IgD-negative memory B cell (primary cell): ENCODE data around the gene DAZAP1. TPM values are rescaled to one million over a fixed set of nuclear protein-coding genes. Genes with fewer than 3 reads are reported as not detected.
A peak's percentile ranks its signal among the peaks of the same experiment; 100 is the strongest.

Experiments
- H3K27ac Mint-ChIP-seq, 3 donors: one replicate each; pipeline ENCODE4 v1.8.0; 2020 to 2022; ENCODE audit warnings: mild to moderate bottlenecking in 3 of 3, mixed read lengths in 3 of 3, moderate library complexity in 1 of 3
- H3K27me3 Mint-ChIP-seq: one replicate; pipeline ENCODE4 v1.8.0; 2021; ENCODE audit warnings: mixed read lengths
- H3K36me3 Mint-ChIP-seq: one replicate; pipeline ENCODE4 v1.8.0; 2020; ENCODE audit warnings: mild to moderate bottlenecking, mixed read lengths
- H3K4me1 Mint-ChIP-seq, 3 donors: one replicate each; pipeline ENCODE4 v1.8.0; 2020 to 2022; ENCODE audit warnings: mixed read lengths in 3 of 3, mild to moderate bottlenecking in 1 of 3
- H3K4me3 Mint-ChIP-seq, 4 donors: one replicate each; pipeline ENCODE4 v1.8.0; 2020 to 2022; ENCODE audit warnings: mild to moderate bottlenecking in 4 of 4, mixed read lengths in 4 of 4, moderate library complexity in 3 of 4
- H3K9me3 Mint-ChIP-seq, 3 donors: one replicate each; pipeline ENCODE4 v1.8.0; 2020 to 2021; ENCODE audit warnings: mixed read lengths in 3 of 3, mild to moderate bottlenecking in 1 of 3
- polyA plus RNA-seq: library from polyadenylated mRNA; unstranded; fragments of 300-500 nt; fragmentation: Illumina TruSeq; gene quantifications from one replicate; pipeline ENCODE4 v1.2.3, GENCODE V29; 2021

The DAZAP1 gene
- polyA plus RNA-seq, 1 donor from 2014 or later, result 7.2 TPM

GRCh38 chr19:1453525-1454364 lies 46.4 kb downstream of the DAZAP1 start:
- Mint-ChIP-seq H3K9me3 (no peaks in the 10 kb centered on the region), H3K4me3 (peak overlapping the region in 3 of 4 donors; percentile 9 to 25 (median 23)), H3K36me3 (no peaks in the 10 kb centered on the region), H3K4me1 (peaks cover 9 to 17% (median 17%) of the 10 kb centered on the region in 3 donors), H3K27me3 (peaks cover 44% of the 10 kb centered on the region), H3K27ac (peak overlapping the region in 2 of 3 donors; percentile 69 to 73)

DNA sequence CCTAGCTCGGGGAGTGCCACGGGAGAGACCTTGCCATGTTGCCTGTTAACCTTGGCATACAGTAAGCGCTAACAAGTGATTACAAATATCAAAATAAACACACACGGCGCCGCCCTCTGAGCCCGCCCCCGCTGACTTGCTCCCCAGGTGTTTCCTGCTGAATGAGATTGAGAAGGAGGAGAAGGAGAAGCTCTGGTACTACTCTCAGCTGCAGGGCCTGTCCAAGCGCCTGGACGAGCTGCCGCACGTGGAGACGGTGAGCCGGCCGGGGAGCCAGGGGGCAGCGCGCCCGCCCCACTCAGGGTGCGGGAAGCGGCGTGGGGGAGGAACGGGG lies 47.6 kb downstream of the DAZAP1 start:
- Mint-ChIP-seq H3K4me1 (peaks cover 9 to 14% (median 12%) of the 10 kb centered on the region in 3 donors), H3K4me3 (peak overlapping the region; percentile 46 to 90 (median 74)), H3K36me3 (no peaks in the 10 kb centered on the region), H3K9me3 (no peaks in the 10 kb centered on the region), H3K27ac (peak overlapping the region in 2 of 3 donors; percentile 13 to 85), H3K27me3 (peaks cover 37% of the 10 kb centered on the region)

DNA sequence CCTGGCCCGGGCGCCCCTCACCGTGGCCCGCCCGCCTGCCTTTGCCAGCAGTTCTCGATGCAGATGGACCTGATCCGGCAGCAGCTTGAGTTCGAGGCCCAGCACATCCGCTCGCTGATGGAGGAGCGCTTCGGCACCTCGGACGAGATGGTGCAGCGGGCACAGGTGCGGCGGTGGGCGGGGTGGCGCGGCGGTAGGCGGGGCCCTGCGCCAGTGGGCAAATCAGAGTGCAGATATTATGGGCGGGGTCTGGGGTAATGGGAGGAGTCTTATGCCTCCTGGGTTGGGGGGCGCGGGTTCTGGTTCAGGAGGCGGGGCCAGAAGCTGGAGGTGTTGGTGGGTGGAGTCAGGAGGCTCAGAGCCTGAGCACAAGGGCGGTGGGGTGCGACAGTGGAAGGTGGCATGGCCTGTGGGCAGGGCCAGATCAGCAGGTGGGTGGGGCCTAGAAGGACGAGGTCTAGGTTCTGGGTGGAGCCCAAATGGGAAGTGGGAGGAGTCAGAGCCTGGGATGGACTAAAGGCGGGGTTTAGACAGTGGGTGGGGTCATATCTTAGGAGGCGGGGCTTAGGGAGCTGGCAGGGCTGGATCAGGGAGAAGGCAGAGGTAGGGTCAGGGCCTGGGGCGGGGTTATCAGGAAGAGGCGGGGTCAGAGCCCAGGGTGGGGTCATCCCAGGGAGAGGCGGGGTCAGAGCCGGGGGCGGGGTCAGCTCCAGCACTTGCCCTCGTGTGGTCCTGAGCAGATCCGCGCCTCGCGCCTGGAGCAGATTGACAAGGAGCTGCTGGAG lies 48.1 kb downstream of the DAZAP1 start:
- Mint-ChIP-seq H3K27me3 (peaks cover 34% of the 10 kb centered on the region), H3K36me3 (no peaks in the 10 kb centered on the region), H3K4me1 (peaks cover 9 to 12% (median 12%) of the 10 kb centered on the region in 3 donors), H3K9me3 (no peaks in the 10 kb centered on the region), H3K4me3 (peak overlapping the region in 3 of 4 donors; percentile 70 to 92 (median 89)), H3K27ac (peak overlapping the region in 2 of 3 donors; percentile 50 to 85)

DNA sequence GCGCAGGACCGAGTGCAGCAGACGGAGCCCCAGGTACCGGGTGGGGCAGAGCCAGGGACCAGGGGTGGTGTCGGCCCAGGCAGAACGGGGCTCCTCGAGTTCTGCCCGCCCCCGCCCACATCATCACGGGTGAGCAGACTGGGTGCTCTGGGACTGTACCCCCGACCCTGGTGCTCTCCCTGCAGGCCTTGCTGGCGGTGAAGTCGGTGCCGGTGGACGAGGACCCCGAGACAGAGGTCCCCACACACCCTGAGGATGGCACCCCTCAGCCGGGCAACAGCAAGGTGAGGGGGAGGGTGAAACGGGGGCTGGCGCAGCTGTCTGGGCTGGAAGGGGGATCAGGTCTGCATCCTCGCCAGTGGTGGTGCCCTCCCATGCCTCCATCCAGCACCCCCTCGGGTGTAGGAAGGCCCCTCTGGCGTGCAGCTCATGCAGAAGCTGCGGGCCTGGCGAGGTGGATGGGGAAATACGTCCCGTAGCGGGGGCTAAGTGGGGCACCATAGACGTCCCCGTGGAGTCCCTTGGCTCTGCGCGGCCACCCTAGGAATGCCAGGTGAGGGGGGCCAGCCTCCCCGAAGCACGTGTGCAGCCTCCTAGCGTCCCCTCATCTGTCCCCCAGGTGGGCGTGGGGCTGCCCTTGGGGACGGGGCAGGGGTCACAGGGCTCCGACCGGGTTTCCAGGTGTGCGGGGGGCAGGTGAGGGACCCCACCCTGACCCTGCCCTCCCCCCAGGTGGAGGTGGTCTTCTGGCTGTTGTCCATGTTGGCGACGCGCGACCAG lies 48.9 kb downstream of the DAZAP1 start:
- peaks cover 26% of the 10 kb centered on the region for H3K27me3 Mint-ChIP-seq
- H3K36me3 Mint-ChIP-seq, result no peaks in the 10 kb centered on the region
- no peak overlapping the region for H3K27ac Mint-ChIP-seq
- no peaks in the 10 kb centered on the region for H3K9me3 Mint-ChIP-seq
- peaks cover 8 to 12% (median 9%) of the 10 kb centered on the region in 3 donors for H3K4me1 Mint-ChIP-seq
- H3K4me3 Mint-ChIP-seq, result no peak overlapping the region

DNA sequence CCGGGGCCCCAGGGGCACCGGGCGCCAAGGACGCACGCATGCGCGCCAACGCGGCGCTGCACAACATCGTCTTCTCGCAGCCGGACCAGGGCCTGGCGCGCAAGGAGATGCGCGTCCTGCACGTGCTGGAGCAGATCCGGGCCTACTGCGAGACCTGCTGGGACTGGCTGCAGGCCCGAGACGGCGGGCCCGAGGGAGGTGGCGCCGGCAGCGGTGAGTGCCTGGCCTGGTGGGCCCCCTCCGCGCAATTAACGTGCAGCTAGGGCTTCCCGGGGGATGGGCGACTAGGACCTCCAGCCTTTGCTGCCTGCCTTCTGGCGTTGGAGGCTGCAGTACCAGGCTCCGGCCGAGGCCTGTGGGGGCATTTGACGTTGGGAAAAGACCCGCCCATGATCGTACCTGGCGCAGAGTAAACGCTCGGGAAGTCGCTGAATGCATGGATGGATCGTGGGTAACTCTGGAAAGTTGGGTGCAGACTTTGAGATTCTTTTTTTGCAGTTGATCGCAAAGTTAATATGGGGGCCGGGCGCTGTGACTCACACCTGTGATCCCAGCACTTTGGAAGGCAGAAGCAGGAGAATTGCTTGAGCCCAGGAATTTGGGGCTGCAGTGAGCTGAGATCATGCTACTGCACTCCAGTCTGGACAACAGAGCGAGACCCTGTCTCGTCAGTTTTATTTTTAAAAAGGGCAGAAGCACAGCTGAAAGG lies 49.8 kb downstream of the DAZAP1 start:
- no peaks in the 10 kb centered on the region for H3K9me3 Mint-ChIP-seq
- peak overlapping the region in 1 of 4 donors; percentile 27 for H3K4me3 Mint-ChIP-seq
- peaks cover 8 to 12% (median 9%) of the 10 kb centered on the region in 3 donors for H3K4me1 Mint-ChIP-seq
- peaks cover 26% of the 10 kb centered on the region for H3K27me3 Mint-ChIP-seq
- H3K27ac Mint-ChIP-seq, result peak overlapping the region in 1 of 3 donors; percentile 68
- H3K36me3 Mint-ChIP-seq, result no peaks in the 10 kb centered on the region

GRCh38 chr19:1457892-1458291 lies 50.5 kb downstream of the DAZAP1 start:
- peaks cover 8 to 10% (median 9%) of the 10 kb centered on the region in 3 donors for H3K4me1 Mint-ChIP-seq
- H3K27ac Mint-ChIP-seq, result peak overlapping the region in 2 of 3 donors; percentile 63 to 88
- no peak overlapping the region for H3K4me3 Mint-ChIP-seq
- no peaks in the 10 kb centered on the region for H3K36me3 Mint-ChIP-seq
- no peaks in the 10 kb centered on the region for H3K9me3 Mint-ChIP-seq
- peaks cover 26% of the 10 kb centered on the region for H3K27me3 Mint-ChIP-seq

- Mint-ChIP-seq H3K36me3 (no peaks in the 10 kb centered on the region), H3K4me1 (peaks cover 5 to 9% (median 8%) of the 10 kb centered on the region in 3 donors), H3K4me3 (no peak overlapping the region), H3K27me3 (peaks cover 18% of the 10 kb centered on the region), H3K27ac (peak overlapping the region in 2 of 3 donors; percentile 59 to 88), H3K9me3 (no peaks in the 10 kb centered on the region)
Observed at GRCh38 chr19:1459479-1459878, 52.1 kb downstream of the DAZAP1 start.

GRCh38 chr19:1460033-1460995 lies 52.9 kb downstream of the DAZAP1 start:
- H3K4me3 Mint-ChIP-seq, result no peak overlapping the region
- H3K9me3 Mint-ChIP-seq, result no peaks in the 10 kb centered on the region
- H3K27ac Mint-ChIP-seq, result peak overlapping the region in 2 of 3 donors; percentile 35 to 88
- H3K4me1 Mint-ChIP-seq, result peaks cover 3 to 6% (median 4%) of the 10 kb centered on the region in 3 donors
- peaks cover 15% of the 10 kb centered on the region for H3K27me3 Mint-ChIP-seq
- no peaks in the 10 kb centered on the region for H3K36me3 Mint-ChIP-seq

- Mint-ChIP-seq H3K9me3 (no peaks in the 10 kb centered on the region), H3K27me3 (peaks cover 9% of the 10 kb centered on the region), H3K4me1 (peaks cover 0 to 2% (median 0%) of the 10 kb centered on the region in 3 donors), H3K4me3 (no peak overlapping the region), H3K27ac (no peak overlapping the region), H3K36me3 (no peaks in the 10 kb centered on the region)
Observed at GRCh38 chr19:1461862-1462261, 54.5 kb downstream of the DAZAP1 start.

GRCh38 chr19:1465191-1466016 lies 58.0 kb downstream of the DAZAP1 start:
- H3K36me3 Mint-ChIP-seq, result no peaks in the 10 kb centered on the region
- peaks cover 0 to 3% (median 0%) of the 10 kb centered on the region in 3 donors for H3K4me1 Mint-ChIP-seq

DNA sequence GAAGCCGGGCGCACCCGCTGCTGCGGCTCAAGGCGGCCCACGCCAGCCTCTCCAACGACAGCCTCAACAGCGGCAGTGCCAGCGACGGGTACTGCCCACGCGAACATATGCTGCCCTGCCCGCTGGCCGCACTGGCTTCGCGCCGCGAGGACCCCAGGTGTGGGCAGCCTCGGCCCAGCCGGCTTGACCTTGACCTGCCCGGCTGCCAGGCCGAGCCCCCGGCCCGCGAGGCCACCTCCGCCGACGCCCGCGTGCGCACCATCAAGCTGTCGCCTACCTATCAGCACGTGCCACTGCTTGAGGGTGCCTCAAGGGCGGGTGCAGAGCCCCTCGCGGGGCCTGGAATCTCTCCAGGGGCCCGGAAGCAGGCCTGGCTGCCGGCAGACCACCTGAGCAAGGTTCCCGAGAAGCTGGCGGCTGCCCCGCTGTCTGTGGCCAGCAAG lies 58.7 kb downstream of the DAZAP1 start:
- H3K36me3 Mint-ChIP-seq, result no peaks in the 10 kb centered on the region
- H3K4me3 Mint-ChIP-seq, result no peak overlapping the region
- H3K9me3 Mint-ChIP-seq, result no peaks in the 10 kb centered on the region
- peaks cover 0 to 3% (median 0%) of the 10 kb centered on the region in 3 donors for H3K4me1 Mint-ChIP-seq
- H3K27me3 Mint-ChIP-seq, result peaks cover 8% of the 10 kb centered on the region
- no peak overlapping the region for H3K27ac Mint-ChIP-seq

More at GRCh38 chr19:1465191-1466016, 58.0 kb downstream of the DAZAP1 start:
- Mint-ChIP-seq H3K27me3 (peaks cover 8% of the 10 kb centered on the region), H3K27ac (no peak overlapping the region), H3K4me3 (no peak overlapping the region), H3K9me3 (no peaks in the 10 kb centered on the region)

DNA sequence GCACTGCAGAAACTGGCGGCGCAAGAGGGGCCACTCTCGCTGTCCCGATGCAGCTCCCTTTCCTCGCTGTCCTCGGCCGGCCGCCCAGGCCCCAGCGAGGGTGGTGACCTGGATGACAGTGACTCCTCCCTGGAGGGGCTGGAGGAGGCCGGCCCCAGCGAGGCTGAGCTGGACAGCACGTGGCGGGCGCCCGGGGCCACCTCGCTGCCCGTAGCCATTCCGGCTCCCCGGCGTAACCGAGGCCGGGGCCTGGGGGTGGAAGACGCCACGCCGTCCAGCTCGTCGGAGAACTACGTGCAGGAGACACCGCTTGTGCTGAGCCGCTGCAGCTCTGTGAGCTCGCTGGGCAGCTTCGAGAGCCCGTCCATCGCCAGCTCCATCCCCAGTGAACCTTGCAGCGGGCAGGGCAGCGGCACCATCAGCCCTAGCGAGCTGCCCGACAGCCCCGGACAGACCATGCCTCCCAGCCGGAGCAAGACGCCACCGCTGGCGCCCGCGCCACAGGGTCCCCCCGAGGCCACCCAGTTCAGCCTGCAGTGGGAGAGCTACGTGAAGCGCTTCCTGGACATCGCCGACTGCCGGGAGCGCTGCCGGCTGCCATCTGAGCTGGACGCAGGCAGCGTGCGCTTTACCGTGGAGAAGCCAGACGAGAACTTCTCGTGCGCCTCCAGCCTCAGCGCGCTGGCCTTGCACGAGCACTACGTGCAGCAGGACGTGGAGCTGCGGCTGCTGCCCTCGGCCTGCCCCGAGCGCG lies 59.3 kb downstream of the DAZAP1 start:
- Mint-ChIP-seq H3K27ac (peak overlapping the region in 1 of 3 donors; percentile 19), H3K9me3 (no peaks in the 10 kb centered on the region), H3K36me3 (no peaks in the 10 kb centered on the region), H3K4me1 (peaks cover 0 to 5% (median 2%) of the 10 kb centered on the region in 3 donors), H3K27me3 (peaks cover 8% of the 10 kb centered on the region), H3K4me3 (peak overlapping the region in 1 of 4 donors; percentile 37)
